HG02642 (cell line): ENCODE measurements around the gene RFPL3.
"Not testable (repeated sequence)": the region's sequence is repeated elsewhere in the genome, so short reads cannot be mapped to it uniquely, and the experiment has no call there.

Experiments used
- ATAC-seq: cut with Tn5 transposase; IDR thresholded peaks from one replicate; pipeline ENCODE4 v1.9.1; 2021; ENCODE audit warnings: mild to moderate bottlenecking; ENCODE audit not compliant: unreplicated experiment, poor library complexity

The RFPL3 gene

GRCh38 chr22:32357567-32357966 is at the start of gene RFPL3:
TSS of gene RFPL3 (plus strand) at chr22:32357867. CDS start at chr22:32358072, 205 bp downstream.
- ATAC-seq: not testable (repeated sequence)

GRCh38 chr22:32308191-32308590 is 49.5 kb upstream of the RFPL3 start:
- no peak for ATAC-seq

- ATAC-seq: no peak
Measured at GRCh38 chr22:32308934-32309333, 48.7 kb upstream of the RFPL3 start.

- no peak for ATAC-seq
Measured at GRCh38 chr22:32309585-32310251, 47.9 kb upstream of the RFPL3 start.

GRCh38 chr22:32310777-32311176 is 46.9 kb upstream of the RFPL3 start:
- ATAC-seq: no peak

- no peak for ATAC-seq
Measured at GRCh38 chr22:32311551-32312071, 46.1 kb upstream of the RFPL3 start.

GRCh38 chr22:32312748-32313147 is 44.9 kb upstream of the RFPL3 start:
- ATAC-seq: no peak

- ATAC-seq: no peak
Measured at GRCh38 chr22:32313532-32313931, 44.1 kb upstream of the RFPL3 start.

GRCh38 chr22:32317524-32317923 is 40.1 kb upstream of the RFPL3 start:
- ATAC-seq: no peak

GRCh38 chr22:32318361-32318760 is 39.3 kb upstream of the RFPL3 start:
- no peak for ATAC-seq

- no peak for ATAC-seq
Measured at GRCh38 chr22:32319861-32320406, 37.7 kb upstream of the RFPL3 start.

- no peak for ATAC-seq
Measured at GRCh38 chr22:32322986-32323385, 34.7 kb upstream of the RFPL3 start.

GRCh38 chr22:32323513-32324164 is 34.0 kb upstream of the RFPL3 start:
- ATAC-seq: no peak

- no peak for ATAC-seq
Measured at GRCh38 chr22:32324505-32325415, 32.9 kb upstream of the RFPL3 start.

- no peak for ATAC-seq
Measured at GRCh38 chr22:32325416-32325801, 32.3 kb upstream of the RFPL3 start.

- no peak for ATAC-seq
Measured at GRCh38 chr22:32325811-32326237, 31.8 kb upstream of the RFPL3 start.

- ATAC-seq: no peak
Measured at GRCh38 chr22:32326647-32327046, 31.0 kb upstream of the RFPL3 start.

- ATAC-seq: no peak
Measured at GRCh38 chr22:32327066-32327465, 30.6 kb upstream of the RFPL3 start.

- no peak for ATAC-seq
Measured at GRCh38 chr22:32327596-32328171, 30.0 kb upstream of the RFPL3 start.
